Fibroblast of villous mesenchyme (primary cell): ENCODE data around the gene GFOD1. TPM values are rescaled to one million over a fixed set of nuclear protein-coding genes. Genes with fewer than 3 reads are reported as not detected.
A peak's percentile ranks its signal among the peaks of the same experiment; 100 is the strongest.
"Not testable (repeated sequence)": the region's sequence is repeated elsewhere in the genome, so short reads cannot be mapped to it uniquely, and the experiment has no call there.

ENCODE experiments used
- DNase-seq: peaks from one replicate; pipeline ENCODE4 v3.0.0-alpha.2; 2010; ENCODE audit warnings: low read depth
- H3K4me3 ChIP-seq: 2 replicates; pipeline ENCODE4 v1.5.1; 2011; ENCODE audit warnings: low read depth, mild to moderate bottlenecking, low read length
- total RNA-seq: library from RNA; depleted of rRNA; stranded (reverse); fragments of >200 nt; gene quantifications from 2 replicates; pipeline ENCODE4 v1.2.3, GENCODE V29; 2012
- TF ChIP-seq, protein P1 (sequence below): IDR thresholded peaks from 2 replicates; pipeline ENCODE4 v1.5.1; 2012; ENCODE audit warnings: low read depth, mild to moderate bottlenecking, low read length; ENCODE audit not compliant: insufficient read depth

GFOD1 gene
- total RNA-seq, 1 donor, result 4.7 TPM

GRCh38 chr6:13445005-13445743 is 42.2 kb downstream of the GFOD1 start:
- peak; percentile 65 for DNase-seq
- TF ChIP-seq, protein P1, sequence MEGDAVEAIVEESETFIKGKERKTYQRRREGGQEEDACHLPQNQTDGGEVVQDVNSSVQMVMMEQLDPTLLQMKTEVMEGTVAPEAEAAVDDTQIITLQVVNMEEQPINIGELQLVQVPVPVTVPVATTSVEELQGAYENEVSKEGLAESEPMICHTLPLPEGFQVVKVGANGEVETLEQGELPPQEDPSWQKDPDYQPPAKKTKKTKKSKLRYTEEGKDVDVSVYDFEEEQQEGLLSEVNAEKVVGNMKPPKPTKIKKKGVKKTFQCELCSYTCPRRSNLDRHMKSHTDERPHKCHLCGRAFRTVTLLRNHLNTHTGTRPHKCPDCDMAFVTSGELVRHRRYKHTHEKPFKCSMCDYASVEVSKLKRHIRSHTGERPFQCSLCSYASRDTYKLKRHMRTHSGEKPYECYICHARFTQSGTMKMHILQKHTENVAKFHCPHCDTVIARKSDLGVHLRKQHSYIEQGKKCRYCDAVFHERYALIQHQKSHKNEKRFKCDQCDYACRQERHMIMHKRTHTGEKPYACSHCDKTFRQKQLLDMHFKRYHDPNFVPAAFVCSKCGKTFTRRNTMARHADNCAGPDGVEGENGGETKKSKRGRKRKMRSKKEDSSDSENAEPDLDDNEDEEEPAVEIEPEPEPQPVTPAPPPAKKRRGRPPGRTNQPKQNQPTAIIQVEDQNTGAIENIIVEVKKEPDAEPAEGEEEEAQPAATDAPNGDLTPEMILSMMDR, result no peak
- no peak overlapping the region for H3K4me3 ChIP-seq

- no peak for DNase-seq
- TF ChIP-seq, protein P1, result no peak
- no peak overlapping the region for H3K4me3 ChIP-seq
Measured at GRCh38 chr6:13444604-13445003, 42.8 kb downstream of the GFOD1 start.

GRCh38 chr6:13443978-13444377 is 43.4 kb downstream of the GFOD1 start:
- not testable (repeated sequence) for DNase-seq

DNA sequence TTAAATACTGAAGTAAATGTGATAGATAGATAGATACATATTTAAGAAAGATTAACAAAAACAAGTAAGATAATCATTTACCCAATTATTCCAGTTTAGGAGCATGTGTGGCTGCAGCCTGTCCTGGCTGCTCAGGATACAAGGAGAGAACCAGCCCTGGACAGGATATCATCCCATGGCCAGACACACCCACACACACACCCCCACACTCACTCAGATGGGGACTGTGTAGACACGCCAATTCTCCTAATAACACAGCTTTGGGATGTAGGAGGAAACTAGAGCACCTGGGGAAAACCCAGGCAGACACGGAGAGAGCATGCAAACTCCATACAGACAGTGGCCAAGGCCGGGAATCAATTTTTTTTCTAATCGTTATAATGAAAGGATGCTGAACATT is 45.6 kb downstream of the GFOD1 start:
- DNase-seq, result no peak
- no peak overlapping the region for H3K4me3 ChIP-seq
- TF ChIP-seq, protein P1, result no peak

More at GRCh38 chr6:13443978-13444377, 43.4 kb downstream of the GFOD1 start:
- H3K4me3 ChIP-seq, result not testable (repeated sequence)

DNA sequence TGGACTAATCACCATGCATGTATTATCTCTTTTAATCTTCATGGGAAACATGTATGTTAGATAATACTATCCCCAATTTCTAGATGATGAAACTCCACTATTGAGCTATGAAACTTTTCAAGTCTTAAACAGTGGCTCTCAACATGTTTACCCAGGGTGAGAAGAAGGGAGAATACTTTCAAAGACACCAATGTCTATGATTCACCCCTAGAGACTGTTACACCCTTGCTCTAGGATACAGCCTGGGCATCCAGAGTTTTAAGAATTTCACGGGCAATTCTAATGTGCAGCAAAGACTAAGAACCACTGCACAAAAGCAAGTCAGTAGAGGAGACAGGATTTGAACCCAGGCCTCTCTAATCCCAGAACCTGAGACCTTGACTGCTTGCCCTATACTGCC is 47.8 kb downstream of the GFOD1 start:
- DNase-seq, result no peak
- TF ChIP-seq, protein P1, result no peak
- H3K4me3 ChIP-seq, result no peak overlapping the region

GRCh38 chr6:13438126-13438525 is 49.3 kb downstream of the GFOD1 start:
- TF ChIP-seq, protein P1, result no peak

GRCh38 chr6:13437218-13437996 is 50.0 kb downstream of the GFOD1 start:
- DNase-seq, result no peak
- TF ChIP-seq, protein P1, result no peak
- H3K4me3 ChIP-seq, result no peak overlapping the region

More at GRCh38 chr6:13438126-13438525, 49.3 kb downstream of the GFOD1 start:
- H3K4me3 ChIP-seq, result no peak overlapping the region
- DNase-seq, result no peak
